ENCODE data around the gene HSD3B7. TPM values are rescaled to one million over a fixed set of nuclear protein-coding genes. Genes with fewer than 3 reads are reported as not detected.
"Not testable (repeated sequence)": the region's sequence is repeated elsewhere in the genome, so short reads cannot be mapped to it uniquely, and the experiment has no call there.

Gene HSD3B7
- total RNA-seq, 1 donor from 2014 or later: 14.9 TPM

- DNase-seq (ENCODE audit: low read depth, low spot score): no peak
Observed at GRCh38 chr16:30998852-30999761, 14.1 kb downstream of the HSD3B7 start.

- DNase-seq (ENCODE audit: low read depth, low spot score): no peak
Observed at GRCh38 chr16:31000671-31001382, 15.8 kb downstream of the HSD3B7 start.

GRCh38 chr16:31001507-31002249, 16.7 kb downstream of the HSD3B7 start:
- DNase-seq (ENCODE audit: low read depth, low spot score): no peak

GRCh38 chr16:31002250-31002700, 17.3 kb downstream of the HSD3B7 start:
- no peak for DNase-seq (ENCODE audit: low read depth, low spot score)

- DNase-seq (ENCODE audit: low read depth, low spot score): no peak
Observed at GRCh38 chr16:31002862-31003341, 17.9 kb downstream of the HSD3B7 start.

- DNase-seq (ENCODE audit: low read depth, low spot score): no peak
Observed at GRCh38 chr16:31003744-31004143, 18.7 kb downstream of the HSD3B7 start.

GRCh38 chr16:31004658-31005057, 19.7 kb downstream of the HSD3B7 start:
- DNase-seq (ENCODE audit: low read depth, low spot score): no peak

- no peak for DNase-seq (ENCODE audit: low read depth, low spot score)
Observed at GRCh38 chr16:31005350-31006085, 20.5 kb downstream of the HSD3B7 start.

- DNase-seq (ENCODE audit: low read depth, low spot score): no peak
Observed at GRCh38 chr16:31006086-31006385, 21.0 kb downstream of the HSD3B7 start.

GRCh38 chr16:31006589-31006988, 21.6 kb downstream of the HSD3B7 start:
- DNase-seq (ENCODE audit: low read depth, low spot score): no peak

GRCh38 chr16:31007684-31008083, 22.7 kb downstream of the HSD3B7 start:
- DNase-seq (ENCODE audit: low read depth, low spot score): no peak

- no peak for DNase-seq (ENCODE audit: low read depth, low spot score)
Observed at GRCh38 chr16:31008149-31008548, 23.1 kb downstream of the HSD3B7 start.

- no peak for DNase-seq (ENCODE audit: low read depth, low spot score)
Observed at GRCh38 chr16:31008551-31008950, 23.5 kb downstream of the HSD3B7 start.

GRCh38 chr16:31009120-31009519, 24.1 kb downstream of the HSD3B7 start:
- no peak for DNase-seq (ENCODE audit: low read depth, low spot score)

- no peak for DNase-seq (ENCODE audit: low read depth, low spot score)
Observed at GRCh38 chr16:31009894-31010584, 25.0 kb downstream of the HSD3B7 start.

- no peak for DNase-seq (ENCODE audit: low read depth, low spot score)
Observed at GRCh38 chr16:31010585-31011325, 25.7 kb downstream of the HSD3B7 start, which contains the start of gene STX1B. Gene STX1B (minus strand): TSS chr16:31010638. CDS start chr16:31010396, 242 bp downstream.

- not testable (repeated sequence) for DNase-seq (ENCODE audit: low read depth, low spot score)
Observed at GRCh38 chr16:31011815-31012214, 26.8 kb downstream of the HSD3B7 start.

GRCh38 chr16:31013292-31013691, 28.3 kb downstream of the HSD3B7 start:
- not testable (repeated sequence) for DNase-seq (ENCODE audit: low read depth, low spot score)

- no peak for DNase-seq (ENCODE audit: low read depth, low spot score)
Observed at GRCh38 chr16:31016018-31016417, 31.0 kb downstream of the HSD3B7 start.

- DNase-seq (ENCODE audit: low read depth, low spot score): not testable (repeated sequence)
Observed at GRCh38 chr16:31017756-31018155, 32.7 kb downstream of the HSD3B7 start.
